Activated CD8-positive, alpha-beta memory T cell treated with anti-CD3 and anti-CD28 coated beads for 48 hours (primary cell): Measurements from ENCODE around the gene UBAP2L.
"Not testable (repeated sequence)": the region's sequence is repeated elsewhere in the genome, so short reads cannot be mapped to it uniquely, and the experiment has no call there.

Source experiments
- DNase-seq, 3 experiments: peaks; one replicate each; pipeline ENCODE4 v3.0.0-alpha.2; 2020; ENCODE audit warnings: low read depth in 2 of 3, low spot score in 2 of 3

Gene UBAP2L

GRCh38 chr1:154307670-154308270, 87.0 kb downstream of the UBAP2L start:
- DNase-seq = not testable (repeated sequence)

GRCh38 chr1:154309136-154309535, 88.4 kb downstream of the UBAP2L start:
- DNase-seq = not testable (repeated sequence)

DNA sequence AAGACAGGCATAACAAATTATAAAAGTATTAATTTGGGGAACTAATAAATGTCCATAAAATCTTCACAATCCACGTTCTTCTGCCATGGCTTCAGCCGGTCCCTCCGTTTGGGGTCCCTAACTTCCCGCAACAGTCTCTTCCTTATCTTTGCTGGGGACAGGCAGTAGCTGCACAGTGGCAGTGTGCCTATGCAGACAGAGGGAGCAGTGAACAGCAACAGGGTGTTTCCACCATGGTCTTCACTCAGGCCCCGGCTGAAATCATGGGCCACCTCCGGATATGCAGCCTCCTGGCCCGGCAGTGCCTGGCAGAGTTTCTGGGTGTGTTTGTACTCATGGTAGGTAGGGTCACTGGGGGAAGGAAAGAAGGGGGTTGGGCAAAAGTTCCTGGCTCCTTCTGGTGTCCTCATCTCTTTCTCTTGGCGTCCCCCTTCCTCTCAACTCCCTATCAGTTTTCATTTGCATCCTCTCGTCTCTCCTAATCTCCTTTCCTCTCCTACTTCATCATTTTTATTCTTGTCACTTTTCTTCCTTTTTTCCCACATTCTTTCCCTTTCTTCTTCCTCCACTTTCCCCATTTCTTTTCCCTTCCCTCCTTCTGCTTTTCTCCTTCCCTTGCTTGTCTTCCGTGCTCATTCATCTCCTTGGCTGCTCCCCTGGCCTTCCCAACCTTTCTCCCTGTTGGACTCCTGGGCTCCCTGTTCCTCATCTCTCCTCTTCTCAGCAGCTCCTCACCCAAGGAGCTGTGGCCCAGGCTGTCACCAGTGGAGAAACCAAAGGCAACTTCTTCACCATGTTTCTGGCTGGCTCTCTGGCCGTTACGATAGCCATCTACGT, 91.7 kb downstream of the UBAP2L start:
- DNase-seq = not testable (repeated sequence)

GRCh38 chr1:154313066-154313356, 92.3 kb downstream of the UBAP2L start:
- DNase-seq = no peak

DNA sequence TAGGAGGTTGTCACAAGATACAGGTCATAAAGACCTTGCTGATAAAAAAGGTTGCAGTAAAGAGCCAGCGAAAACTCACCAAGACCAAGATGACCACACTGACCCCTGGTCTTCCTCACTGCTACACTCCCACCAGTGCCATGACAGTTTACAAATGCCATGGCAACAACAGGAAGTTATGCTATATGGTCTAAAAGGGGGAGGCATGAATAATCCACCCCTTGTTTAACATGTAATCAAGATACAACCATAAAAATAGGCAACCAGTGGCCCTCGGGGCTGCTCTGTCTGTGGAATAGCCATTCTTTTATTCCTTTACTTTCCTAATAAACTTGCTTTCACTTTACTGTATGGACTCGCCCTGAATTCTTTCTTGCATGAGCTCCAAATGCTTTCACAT, 93.5 kb downstream of the UBAP2L start:
- not testable (repeated sequence) for DNase-seq

GRCh38 chr1:154316704-154317103, 95.9 kb downstream of the UBAP2L start:
- DNase-seq = no peak

- no peak for DNase-seq
Observed at GRCh38 chr1:154318386-154318785, 97.6 kb downstream of the UBAP2L start.
